Astrocyte (in vitro differentiated cells and primary cell): ENCODE data around the gene NAALADL1. TPM values are rescaled to one million over a fixed set of nuclear protein-coding genes. Genes with fewer than 3 reads are reported as not detected.

Experiments
- DNase-seq: peaks from one replicate; pipeline ENCODE4 v3.0.0-alpha.2; 2010; ENCODE audit warnings: low read depth
- FAIRE-seq: peaks from 2 replicates; lab custom pipeline; 2011; peaks lifted over from hg19 to GRCh38; lab: Jason Lieb, UNC
- H2AFZ ChIP-seq: 2 replicates; pipeline ENCODE4 v1.6.0; 2012; ENCODE audit warnings: low read depth, low read length, inconsistent platforms
- H3K27ac ChIP-seq: 2 replicates; pipeline ENCODE4 v1.5.1; 2011; ENCODE audit warnings: low read depth, low read length, inconsistent platforms
- H3K27me3 ChIP-seq: 2 replicates; pipeline ENCODE4 v1.6.0; 2011; ENCODE audit warnings: low read length, inconsistent platforms; ENCODE audit not compliant: insufficient read depth
- H3K36me3 ChIP-seq: 2 replicates; pipeline ENCODE4 v1.5.1; 2011; ENCODE audit warnings: low read length, inconsistent platforms; ENCODE audit not compliant: insufficient read depth
- H3K4me1 ChIP-seq: 2 replicates; pipeline ENCODE4 v1.5.1; 2011; ENCODE audit warnings: low read length, inconsistent platforms; ENCODE audit not compliant: insufficient read depth
- H3K4me2 ChIP-seq: 2 replicates; pipeline ENCODE4 v1.6.0; 2012; ENCODE audit warnings: low read length, inconsistent platforms
- H3K4me3 ChIP-seq: 2 replicates; pipeline ENCODE4 v1.5.1; 2011; ENCODE audit warnings: low read depth, mild to moderate bottlenecking, low read length, inconsistent platforms; ENCODE audit not compliant: insufficient read depth
- H3K79me2 ChIP-seq: 2 replicates; pipeline ENCODE4 v1.6.0; 2012; ENCODE audit warnings: mild to moderate bottlenecking, low read length, inconsistent platforms; ENCODE audit not compliant: insufficient read depth
- H3K9ac ChIP-seq: 2 replicates; pipeline ENCODE4 v1.6.0; 2012; ENCODE audit warnings: mild to moderate bottlenecking, low read length, inconsistent platforms
- H3K9me3 ChIP-seq: 2 replicates; pipeline ENCODE4 v1.5.1; 2012; ENCODE audit warnings: low read depth, mild to moderate bottlenecking, low read length, inconsistent platforms; ENCODE audit not compliant: insufficient read depth
- H4K20me1 ChIP-seq: 2 replicates; pipeline ENCODE4 v1.6.0; 2012; ENCODE audit warnings: low read length, inconsistent platforms; ENCODE audit not compliant: insufficient read depth
- H3K27ac Mint-ChIP-seq: one replicate; pipeline ENCODE4 v1.8.0; 2021; ENCODE audit warnings: mild to moderate bottlenecking, mixed read lengths; ENCODE audit not compliant: unreplicated experiment
- H3K27me3 Mint-ChIP-seq: one replicate; pipeline ENCODE4 v1.8.0; 2021; ENCODE audit warnings: low read depth, mixed read lengths; ENCODE audit not compliant: unreplicated experiment
- H3K36me3 Mint-ChIP-seq: one replicate; pipeline ENCODE4 v1.8.0; 2021; ENCODE audit warnings: low read depth, mixed read lengths; ENCODE audit not compliant: unreplicated experiment
- H3K4me1 Mint-ChIP-seq: one replicate; pipeline ENCODE4 v1.8.0; 2021; ENCODE audit warnings: low read depth, mixed read lengths; ENCODE audit not compliant: unreplicated experiment
- H3K4me3 Mint-ChIP-seq: one replicate; pipeline ENCODE4 v1.8.0; 2021; ENCODE audit warnings: mild to moderate bottlenecking, moderate library complexity, mixed read lengths; ENCODE audit not compliant: unreplicated experiment
- H3K9me3 Mint-ChIP-seq: one replicate; pipeline ENCODE4 v1.8.0; 2021; ENCODE audit warnings: mild to moderate bottlenecking, mixed read lengths; ENCODE audit not compliant: unreplicated experiment
- EZH2 ChIP-seq: IDR thresholded peaks from 2 replicates; pipeline ENCODE4 v1.6.1; 2012; ENCODE audit warnings: mild to moderate bottlenecking, low read length, inconsistent platforms; ENCODE audit not compliant: insufficient read depth
- total RNA-seq: library from RNA; stranded (reverse); gene quantifications from 2 replicates; pipeline ENCODE4 v1.2.1, GENCODE V29; 2021
- TF ChIP-seq, protein P1 (sequence below): IDR thresholded peaks from 2 replicates; pipeline ENCODE4 v1.5.1; 2011; ENCODE audit warnings: low read depth, mild to moderate bottlenecking, inconsistent platforms, low read length, moderate library complexity; ENCODE audit not compliant: insufficient read depth

The NAALADL1 gene
- total RNA-seq, 1 donor from 2014 or later: not detected

DNA sequence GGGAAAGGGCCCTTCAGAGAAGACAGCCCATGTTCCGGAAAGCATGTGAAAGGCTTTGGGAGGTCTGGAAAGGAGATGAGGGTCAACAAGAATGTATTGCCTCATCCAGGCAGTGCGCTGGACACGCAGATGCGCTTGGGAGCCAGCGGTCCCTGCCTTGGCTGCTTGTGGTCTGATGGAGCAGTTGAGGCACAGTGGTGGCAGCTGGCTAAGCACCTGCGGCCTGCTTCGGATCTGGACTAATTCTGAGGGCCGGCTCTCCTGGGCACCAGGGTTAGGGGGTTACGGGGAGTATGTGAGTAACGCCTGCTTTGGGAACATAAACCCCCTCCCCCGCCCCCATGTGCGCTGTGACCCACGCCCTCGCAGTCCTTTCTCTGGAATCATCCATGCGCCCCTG lies 48.7 kb upstream of the NAALADL1 start:
- no peak overlapping the region for H3K4me2 ChIP-seq
- peaks cover 20% of the 10 kb centered on the region for H3K4me1 ChIP-seq
- peaks cover 23% of the 10 kb centered on the region for H3K79me2 ChIP-seq
- H3K36me3 ChIP-seq: no peaks in the 10 kb centered on the region
- peaks cover 57% of the 10 kb centered on the region for H4K20me1 ChIP-seq
- no peaks in the 10 kb centered on the region for H3K9me3 ChIP-seq
- FAIRE-seq (no peak), DNase-seq (no peak)
- Mint-ChIP-seq H3K4me1 (peaks cover 13% of the 10 kb centered on the region), H3K36me3 (peaks cover 5% of the 10 kb centered on the region), H3K27ac (no peak overlapping the region), H3K9me3 (no peaks in the 10 kb centered on the region), H3K27me3 (no peaks in the 10 kb centered on the region), H3K4me3 (no peak overlapping the region)
- TF ChIP-seq, protein P1, sequence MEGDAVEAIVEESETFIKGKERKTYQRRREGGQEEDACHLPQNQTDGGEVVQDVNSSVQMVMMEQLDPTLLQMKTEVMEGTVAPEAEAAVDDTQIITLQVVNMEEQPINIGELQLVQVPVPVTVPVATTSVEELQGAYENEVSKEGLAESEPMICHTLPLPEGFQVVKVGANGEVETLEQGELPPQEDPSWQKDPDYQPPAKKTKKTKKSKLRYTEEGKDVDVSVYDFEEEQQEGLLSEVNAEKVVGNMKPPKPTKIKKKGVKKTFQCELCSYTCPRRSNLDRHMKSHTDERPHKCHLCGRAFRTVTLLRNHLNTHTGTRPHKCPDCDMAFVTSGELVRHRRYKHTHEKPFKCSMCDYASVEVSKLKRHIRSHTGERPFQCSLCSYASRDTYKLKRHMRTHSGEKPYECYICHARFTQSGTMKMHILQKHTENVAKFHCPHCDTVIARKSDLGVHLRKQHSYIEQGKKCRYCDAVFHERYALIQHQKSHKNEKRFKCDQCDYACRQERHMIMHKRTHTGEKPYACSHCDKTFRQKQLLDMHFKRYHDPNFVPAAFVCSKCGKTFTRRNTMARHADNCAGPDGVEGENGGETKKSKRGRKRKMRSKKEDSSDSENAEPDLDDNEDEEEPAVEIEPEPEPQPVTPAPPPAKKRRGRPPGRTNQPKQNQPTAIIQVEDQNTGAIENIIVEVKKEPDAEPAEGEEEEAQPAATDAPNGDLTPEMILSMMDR: no peak
- TF ChIP-seq EZH2: no peak
- H3K27ac ChIP-seq: no peak overlapping the region
- H2AFZ ChIP-seq: no peak overlapping the region
- no peak overlapping the region for H3K4me3 ChIP-seq
- H3K27me3 ChIP-seq: no peaks in the 10 kb centered on the region
- H3K9ac ChIP-seq: no peak overlapping the region

DNA sequence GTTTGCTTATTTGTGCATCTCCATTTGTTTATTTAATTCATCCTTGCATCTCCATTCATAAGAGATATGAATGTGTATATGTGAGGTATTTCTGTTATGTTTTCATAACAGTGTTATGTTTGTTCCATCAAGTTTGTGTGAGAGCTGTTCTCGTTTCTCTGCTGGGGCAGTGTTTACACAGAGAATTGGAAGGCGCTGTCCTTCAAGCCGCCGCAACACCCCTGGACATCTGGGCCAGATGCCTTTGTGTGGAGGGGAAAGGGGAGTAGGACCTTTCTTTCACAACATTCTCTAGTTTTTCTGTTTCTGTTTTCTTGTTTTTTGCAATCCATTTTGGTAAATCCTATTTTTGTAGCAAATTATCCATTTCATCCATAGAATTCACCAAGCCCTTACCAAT lies 46.3 kb upstream of the NAALADL1 start:
- Histone ChIP-seq H3K4me1 (peaks cover 15% of the 10 kb centered on the region), H3K9ac (no peak overlapping the region), H3K36me3 (no peaks in the 10 kb centered on the region), H3K4me2 (no peak overlapping the region), H3K9me3 (no peaks in the 10 kb centered on the region), H3K4me3 (no peak overlapping the region), H3K79me2 (peaks cover 27% of the 10 kb centered on the region), H2AFZ (no peak overlapping the region), H4K20me1 (peaks cover 48% of the 10 kb centered on the region), H3K27me3 (no peaks in the 10 kb centered on the region), H3K27ac (no peak overlapping the region)
- H3K4me1 Mint-ChIP-seq: peaks cover 13% of the 10 kb centered on the region
- no peak for TF ChIP-seq EZH2
- TF ChIP-seq, protein P1: no peak
- peaks cover 5% of the 10 kb centered on the region for H3K36me3 Mint-ChIP-seq
- no peak for DNase-seq
- H3K27me3 Mint-ChIP-seq: no peaks in the 10 kb centered on the region
- H3K4me3 Mint-ChIP-seq: peak overlapping the region; percentile 2
- no peak overlapping the region for H3K27ac Mint-ChIP-seq
- no peaks in the 10 kb centered on the region for H3K9me3 Mint-ChIP-seq
- no peak for FAIRE-seq

DNA sequence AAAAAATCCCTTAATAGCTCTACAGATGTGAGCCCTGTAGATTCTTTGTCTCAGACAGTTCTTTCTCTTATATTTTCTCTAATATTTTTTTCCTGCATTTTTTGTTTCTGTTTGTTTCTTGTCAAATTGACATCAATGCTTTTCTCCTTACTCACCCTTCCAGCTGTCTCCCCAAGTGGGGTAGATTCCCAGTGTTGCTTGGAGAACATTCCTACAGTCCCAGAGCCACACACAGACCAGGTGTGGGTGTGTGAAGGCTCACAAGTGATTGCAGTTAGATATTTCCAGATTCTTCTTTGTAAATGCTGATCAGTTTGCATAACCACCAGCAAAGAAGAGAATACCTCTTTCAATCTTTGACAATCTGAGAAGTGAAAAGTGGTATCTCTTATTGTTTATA lies 45.1 kb upstream of the NAALADL1 start:
- TF ChIP-seq, protein P1: no peak
- no peak for TF ChIP-seq EZH2
- H3K27ac ChIP-seq: no peak overlapping the region
- H2AFZ ChIP-seq: no peak overlapping the region
- H3K4me1 ChIP-seq: peaks cover 15% of the 10 kb centered on the region
- FAIRE-seq (no peak), DNase-seq (no peak)
- H3K27me3 Mint-ChIP-seq: no peaks in the 10 kb centered on the region
- H3K79me2 ChIP-seq: peaks cover 38% of the 10 kb centered on the region
- peaks cover 56% of the 10 kb centered on the region for H4K20me1 ChIP-seq
- no peaks in the 10 kb centered on the region for H3K9me3 ChIP-seq
- H3K4me1 Mint-ChIP-seq: peaks cover 13% of the 10 kb centered on the region
- no peaks in the 10 kb centered on the region for H3K36me3 ChIP-seq
- H3K4me3 Mint-ChIP-seq: peak overlapping the region; percentile 21
- peaks cover 4% of the 10 kb centered on the region for H3K36me3 Mint-ChIP-seq
- H3K4me3 ChIP-seq: no peak overlapping the region
- no peak overlapping the region for H3K4me2 ChIP-seq
- H3K9ac ChIP-seq: no peak overlapping the region
- H3K27ac Mint-ChIP-seq: peak overlapping the region; percentile 18
- no peaks in the 10 kb centered on the region for H3K9me3 Mint-ChIP-seq
- no peaks in the 10 kb centered on the region for H3K27me3 ChIP-seq
